ENCODE data around the gene ARHGEF19. TPM values are rescaled to one million over a fixed set of nuclear protein-coding genes. Genes with fewer than 3 reads are reported as not detected.

Gene ARHGEF19
- total RNA-seq, 1 donor, result 9.9 TPM

GRCh38 chr1:16254263-16254928 lies 41.9 kb upstream of the ARHGEF19 start:
- TF ChIP-seq CTCF (IDR thresholded peaks at IDR 0.05; ENCODE audit: insufficient read depth, low read depth, low read length), result no peak

GRCh38 chr1:16253332-16253922 lies 41.0 kb upstream of the ARHGEF19 start:
- no peak for TF ChIP-seq CTCF (IDR thresholded peaks at IDR 0.05; ENCODE audit: insufficient read depth, low read depth, low read length)
- DNase-seq (ENCODE audit: low read depth), result no peak
- H3K4me3 ChIP-seq (ENCODE audit: low read depth, low read length), result no peak overlapping the region

More at GRCh38 chr1:16254263-16254928, 41.9 kb upstream of the ARHGEF19 start:
- DNase-seq (ENCODE audit: low read depth), result no peak
- H3K4me3 ChIP-seq (ENCODE audit: low read depth, low read length), result no peak overlapping the region

GRCh38 chr1:16252912-16253311 lies 40.5 kb upstream of the ARHGEF19 start:
- no peak for DNase-seq (ENCODE audit: low read depth)
- no peak overlapping the region for H3K4me3 ChIP-seq (ENCODE audit: low read depth, low read length)
- no peak for TF ChIP-seq CTCF (IDR thresholded peaks at IDR 0.05; ENCODE audit: insufficient read depth, low read depth, low read length)

- TF ChIP-seq CTCF (IDR thresholded peaks at IDR 0.05; ENCODE audit: insufficient read depth, low read depth, low read length), result no peak
- no peak overlapping the region for H3K4me3 ChIP-seq (ENCODE audit: low read depth, low read length)
- DNase-seq (ENCODE audit: low read depth), result no peak
These were observed 38.9 kb upstream of the ARHGEF19 start for GRCh38 chr1:16251381-16251780.

- no peak overlapping the region for H3K4me3 ChIP-seq (ENCODE audit: low read depth, low read length)
- peak; percentile 72 for DNase-seq (ENCODE audit: low read depth)
- TF ChIP-seq CTCF (IDR thresholded peaks at IDR 0.05; ENCODE audit: insufficient read depth, low read depth, low read length), result no peak
These were observed 38.2 kb upstream of the ARHGEF19 start for GRCh38 chr1:16250524-16251251.

GRCh38 chr1:16249596-16250241 lies 37.3 kb upstream of the ARHGEF19 start:
- DNase-seq (ENCODE audit: low read depth), result peak; percentile 93
- H3K4me3 ChIP-seq (ENCODE audit: low read depth, low read length), result no peak overlapping the region
- TF ChIP-seq CTCF (IDR thresholded peaks at IDR 0.05; ENCODE audit: insufficient read depth, low read depth, low read length), result no peak
